ENCODE measurements around the gene MRTFA. TPM values are rescaled to one million over a fixed set of nuclear protein-coding genes. Genes with fewer than 3 reads are reported as not detected.

MRTFA gene
- total and polyA plus RNA-seq, 2 of the 13 experiments (the other 11 are each of a cell fraction or from before 2014, with no cell fraction given) = 2.4 to 8.2 TPM

DNA sequence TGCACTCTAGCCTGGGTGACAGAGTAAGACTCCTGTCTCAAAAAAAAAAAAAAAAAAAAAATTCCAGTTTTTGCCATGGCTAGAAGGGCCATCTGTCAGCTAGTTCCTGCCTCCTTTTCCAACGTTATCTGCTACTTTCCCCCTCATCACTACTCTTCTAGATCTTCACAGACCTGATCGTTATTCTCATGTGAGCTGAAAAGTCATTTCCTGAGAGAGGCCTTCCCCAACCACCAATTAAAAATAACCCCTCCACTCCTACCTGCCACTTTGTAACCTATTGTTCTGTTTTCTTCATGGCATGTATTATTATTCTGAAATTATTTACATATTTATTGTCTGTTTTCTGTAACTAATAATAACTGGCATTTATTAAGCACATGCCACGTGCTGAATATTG is 241.9 kb downstream of the MRTFA start:
- TF ChIP-seq POLR2AphosphoS2 (IDR thresholded peaks at IDR 0.05; ENCODE audit: low read depth, low read length) (no peak), ZNF10 (CRISPR knock-in tag; IDR thresholded peaks at IDR 0.05; ENCODE audit: borderline replicate concordance, low read depth) (no peak), MEIS1 (CRISPR knock-in tag; IDR thresholded peaks at IDR 0.05; ENCODE audit: borderline replicate concordance) (no peak), THAP11 (CRISPR knock-in tag; IDR thresholded peaks at IDR 0.05) (no peak), RFX1 (IDR thresholded peaks at IDR 0.05) (no peak)
- TF ChIP-seq, protein P1, sequence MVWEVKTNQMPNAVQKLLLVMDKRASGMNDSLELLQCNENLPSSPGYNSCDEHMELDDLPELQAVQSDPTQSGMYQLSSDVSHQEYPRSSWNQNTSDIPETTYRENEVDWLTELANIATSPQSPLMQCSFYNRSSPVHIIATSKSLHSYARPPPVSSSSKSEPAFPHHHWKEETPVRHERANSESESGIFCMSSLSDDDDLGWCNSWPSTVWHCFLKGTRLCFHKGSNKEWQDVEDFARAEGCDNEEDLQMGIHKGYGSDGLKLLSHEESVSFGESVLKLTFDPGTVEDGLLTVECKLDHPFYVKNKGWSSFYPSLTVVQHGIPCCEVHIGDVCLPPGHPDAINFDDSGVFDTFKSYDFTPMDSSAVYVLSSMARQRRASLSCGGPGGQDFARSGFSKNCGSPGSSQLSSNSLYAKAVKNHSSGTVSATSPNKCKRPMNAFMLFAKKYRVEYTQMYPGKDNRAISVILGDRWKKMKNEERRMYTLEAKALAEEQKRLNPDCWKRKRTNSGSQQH (CRISPR knock-in tag; IDR thresholded peaks at IDR 0.05; ENCODE audit: low read depth) = no peak
- DNase-seq (ENCODE audit: low spot score) = no peak
- 91% methylated on average over 3 of the region's 3 CpGs for WGBS (ENCODE audit: low lambda C conversion rate)
- no peaks in the 10 kb centered on the region for H3K79me2 ChIP-seq (ENCODE audit: insufficient read depth, low read length)
- no peak overlapping the region for H3K4me3 ChIP-seq (replicated peaks in 1 of 3; ENCODE audit: insufficient read depth in 1 of 3, low read depth in 2 of 3, low read length in 3 of 3)
- intact Hi-C loops (cut with micrococcal nuclease; ENCODE audit: unreplicated experiment) (no loop called here), in situ Hi-C loops (cut with HindIII; ENCODE audit: extremely low pct_ligation_motif_present, low pct_unique_long_range_greater_than_20kb) (no loop called here)
- no peaks in the 10 kb centered on the region for H3K36me3 ChIP-seq (replicated peaks in 1 of 2; ENCODE audit: control insufficient read depth in 1 of 2, insufficient read depth in 2 of 2, low read length in 2 of 2)
- no peak overlapping the region for H3K27ac ChIP-seq (ENCODE audit: extremely low read length, insufficient read depth, low read length)
- no peak for ATAC-seq
- H3K9ac ChIP-seq (ENCODE audit: insufficient read depth, low read depth, low read length) = no peak overlapping the region
- no peak overlapping the region for H2AFZ ChIP-seq (ENCODE audit: low read length)
- H3K9me3 ChIP-seq (ENCODE audit: low read length) = no peaks in the 10 kb centered on the region
- H4K20me1 ChIP-seq (ENCODE audit: insufficient read depth, low read length) = no peaks in the 10 kb centered on the region
- H3K4me1 ChIP-seq (ENCODE audit: insufficient read depth, low read length) = no peaks in the 10 kb centered on the region
- BruUV-seq (replicated peaks) = no TSS peak
- ChIA-PET CTCF (ENCODE audit: low intra/inter-chr PET ratio, low total read pairs) (no interaction called here), POLR2A (no interaction called here)
- H3K4me2 ChIP-seq (ENCODE audit: low read depth, low read length) = no peak overlapping the region
- H3K27me3 ChIP-seq (ENCODE audit: control insufficient read depth in 1 of 2, insufficient read depth in 2 of 2, low read length in 2 of 2) = no peaks in the 10 kb centered on the region
- no peak for FAIRE-seq

DNA sequence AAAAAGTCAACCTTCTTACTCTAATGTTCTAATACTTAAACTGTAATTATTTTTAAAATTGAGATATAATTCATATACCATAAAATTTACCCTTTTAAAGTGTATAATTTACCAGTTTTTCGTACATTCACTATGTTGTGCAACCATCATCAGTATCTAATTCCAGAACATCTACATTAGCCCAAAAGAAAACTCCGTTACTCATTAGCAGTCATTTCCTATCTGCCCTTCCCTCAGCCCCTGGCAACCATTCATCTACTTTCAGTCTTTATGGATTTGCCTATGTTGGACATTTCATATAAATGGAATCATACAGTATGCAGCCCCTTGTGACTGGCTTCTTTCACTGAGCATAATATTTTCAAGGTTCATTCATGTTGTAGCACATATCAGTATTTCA is 243.9 kb downstream of the MRTFA start:
- H3K4me2 ChIP-seq (ENCODE audit: low read depth, low read length) = no peak overlapping the region
- no peak overlapping the region for H3K27ac ChIP-seq (ENCODE audit: extremely low read length, insufficient read depth, low read length)
- no peak overlapping the region for H2AFZ ChIP-seq (ENCODE audit: low read length)
- WGBS (ENCODE audit: low lambda C conversion rate) = 95% methylated on average over 2 of the region's 2 CpGs
- ATAC-seq (no peak), DNase-seq (ENCODE audit: low spot score) (no peak), FAIRE-seq (no peak)
- H3K9me3 ChIP-seq (ENCODE audit: low read length) = no peaks in the 10 kb centered on the region
- H3K27me3 ChIP-seq (ENCODE audit: control insufficient read depth in 1 of 2, insufficient read depth in 2 of 2, low read length in 2 of 2) = no peaks in the 10 kb centered on the region
- no peaks in the 10 kb centered on the region for H3K79me2 ChIP-seq (ENCODE audit: insufficient read depth, low read length)
- intact Hi-C loops (cut with micrococcal nuclease; ENCODE audit: unreplicated experiment) (no loop called here), in situ Hi-C loops (cut with HindIII; ENCODE audit: extremely low pct_ligation_motif_present, low pct_unique_long_range_greater_than_20kb) (no loop called here)
- TF ChIP-seq ZNF496 (CRISPR knock-in tag; IDR thresholded peaks at IDR 0.05; ENCODE audit: insufficient replicate concordance) (no peak), ZNF234 (CRISPR knock-in tag; conservative IDR thresholded peaks at IDR 0.05) (no peak), ZFP62 (CRISPR knock-in tag; IDR thresholded peaks at IDR 0.05) (no peak), RXRA (CRISPR knock-in tag; IDR thresholded peaks at IDR 0.05) (no peak), KLF16 (CRISPR knock-in tag; IDR thresholded peaks at IDR 0.05) (no peak), CBX2 (IDR thresholded peaks at IDR 0.05; ENCODE audit: low read depth, low read length) (no peak), CBX2 (CRISPR knock-in tag; IDR thresholded peaks at IDR 0.05; ENCODE audit: low read depth) (no peak), NFYC (CRISPR knock-in tag; IDR thresholded peaks at IDR 0.05) (no peak), SP1 (IDR thresholded peaks at IDR 0.05) (no peak), SP1 (CRISPR knock-in tag; IDR thresholded peaks at IDR 0.05) (no peak), NR2F6 (IDR thresholded peaks at IDR 0.05) (no peak), NR2F6 (CRISPR knock-in tag; IDR thresholded peaks at IDR 0.05) (no peak), ZFYVE20 (CRISPR knock-in tag; IDR thresholded peaks at IDR 0.05; ENCODE audit: borderline replicate concordance, low read depth) (no peak)
- TF ChIP-seq, protein P2, sequence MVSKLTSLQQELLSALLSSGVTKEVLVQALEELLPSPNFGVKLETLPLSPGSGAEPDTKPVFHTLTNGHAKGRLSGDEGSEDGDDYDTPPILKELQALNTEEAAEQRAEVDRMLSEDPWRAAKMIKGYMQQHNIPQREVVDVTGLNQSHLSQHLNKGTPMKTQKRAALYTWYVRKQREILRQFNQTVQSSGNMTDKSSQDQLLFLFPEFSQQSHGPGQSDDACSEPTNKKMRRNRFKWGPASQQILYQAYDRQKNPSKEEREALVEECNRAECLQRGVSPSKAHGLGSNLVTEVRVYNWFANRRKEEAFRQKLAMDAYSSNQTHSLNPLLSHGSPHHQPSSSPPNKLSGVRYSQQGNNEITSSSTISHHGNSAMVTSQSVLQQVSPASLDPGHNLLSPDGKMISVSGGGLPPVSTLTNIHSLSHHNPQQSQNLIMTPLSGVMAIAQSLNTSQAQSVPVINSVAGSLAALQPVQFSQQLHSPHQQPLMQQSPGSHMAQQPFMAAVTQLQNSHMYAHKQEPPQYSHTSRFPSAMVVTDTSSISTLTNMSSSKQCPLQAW (CRISPR knock-in tag; IDR thresholded peaks at IDR 0.05) = no peak
- POLR2A ChIA-PET = no interaction called here
- BruUV-seq (replicated peaks) = no TSS peak
- no peak overlapping the region for H3K4me3 ChIP-seq (replicated peaks in 1 of 3; ENCODE audit: insufficient read depth in 1 of 3, low read depth in 2 of 3, low read length in 3 of 3)
- H3K36me3 ChIP-seq (replicated peaks in 1 of 2; ENCODE audit: control insufficient read depth in 1 of 2, insufficient read depth in 2 of 2, low read length in 2 of 2) = no peaks in the 10 kb centered on the region; a peak in 1 of 5 replicates
- H3K9ac ChIP-seq (ENCODE audit: insufficient read depth, low read depth, low read length) = no peak overlapping the region
- peaks cover 11% of the 10 kb centered on the region for H3K4me1 ChIP-seq (ENCODE audit: insufficient read depth, low read length)
- H4K20me1 ChIP-seq (ENCODE audit: insufficient read depth, low read length) = no peaks in the 10 kb centered on the region
- CTCF ChIA-PET (ENCODE audit: low intra/inter-chr PET ratio, low total read pairs) = no interaction called here

All from HepG2 (cell line).